GM19238 (cell line): ENCODE measurements around the gene CNTN5.

Experiments used
- DNase-seq: peaks from one replicate; pipeline ENCODE4 v3.0.0; 2011; ENCODE audit warnings: low spot score; ENCODE audit not compliant: insufficient read length

The CNTN5 gene

GRCh38 chr11:100302824-100303223, 1282.1 kb downstream of the CNTN5 start:
- DNase-seq, result no peak

- no peak for DNase-seq
Measured at GRCh38 chr11:100303897-100304296, 1283.1 kb downstream of the CNTN5 start.

- no peak for DNase-seq
Measured at GRCh38 chr11:100308202-100308601, 1287.5 kb downstream of the CNTN5 start.

GRCh38 chr11:100315946-100316345, 1295.2 kb downstream of the CNTN5 start:
- no peak for DNase-seq

- DNase-seq, result no peak
Measured at GRCh38 chr11:100316952-100317351, 1296.2 kb downstream of the CNTN5 start.

GRCh38 chr11:100319691-100320090, 1298.9 kb downstream of the CNTN5 start:
- DNase-seq, result no peak

GRCh38 chr11:100328626-100329340, 1308.0 kb downstream of the CNTN5 start:
- DNase-seq, result no peak

- DNase-seq, result no peak
Measured at GRCh38 chr11:100329352-100329751, 1308.6 kb downstream of the CNTN5 start.

- no peak for DNase-seq
Measured at GRCh38 chr11:100336873-100337272, 1316.1 kb downstream of the CNTN5 start.

- DNase-seq, result no peak
Measured at GRCh38 chr11:100338144-100338840, 1317.5 kb downstream of the CNTN5 start.

- DNase-seq, result no peak
Measured at GRCh38 chr11:100340466-100341319, 1319.9 kb downstream of the CNTN5 start.

- no peak for DNase-seq
Measured at GRCh38 chr11:100353083-100353482, 1332.3 kb downstream of the CNTN5 start.

GRCh38 chr11:100354736-100355135, 1334.0 kb downstream of the CNTN5 start:
- no peak for DNase-seq

GRCh38 chr11:100356035-100356434, 1335.3 kb downstream of the CNTN5 start:
- no peak for DNase-seq

GRCh38 chr11:100359281-100359680, 1338.5 kb downstream of the CNTN5 start:
- no peak for DNase-seq

GRCh38 chr11:100367892-100368291, 1347.1 kb downstream of the CNTN5 start:
- no peak for DNase-seq

GRCh38 chr11:100383357-100383865, 1362.7 kb downstream of the CNTN5 start:
- no peak for DNase-seq

- no peak for DNase-seq
Measured at GRCh38 chr11:100396266-100396665, 1375.5 kb downstream of the CNTN5 start.

- DNase-seq, result no peak
Measured at GRCh38 chr11:100397401-100397800, 1376.7 kb downstream of the CNTN5 start.

GRCh38 chr11:100403816-100404215, 1383.1 kb downstream of the CNTN5 start:
- DNase-seq, result no peak

GRCh38 chr11:100404907-100405306, 1384.2 kb downstream of the CNTN5 start:
- DNase-seq, result no peak
